Natural killer cell (primary cell): ENCODE results near the gene FBXL15. TPM values are rescaled to one million over a fixed set of nuclear protein-coding genes. Genes with fewer than 3 reads are reported as not detected.
A peak's percentile ranks its signal among the peaks of the same experiment; 100 is the strongest.

ENCODE experiments used
- ATAC-seq, 3 donors: fragments of 150-1000 bp in 2 of 3; fragments of 200-7000 bp in 1 of 3; cut with Tn5 transposase; 1 replicate in 1 of 3; 2 replicates in 2 of 3; pipeline ENCODE4 v1.10.0; 2021; ENCODE audit warnings: mild to moderate bottlenecking in 2 of 3, moderate library complexity in 2 of 3
- DNase-seq, 2 donors: peaks; one replicate each; pipeline versions ENCODE4 v3.0.0 to v3.0.0-alpha.2; 2013 to 2021; ENCODE audit warnings: mixed read lengths in 1 of 2
- H3K27ac ChIP-seq: one replicate; pipeline ENCODE4 v1.5.1; 2013; ENCODE audit warnings: mild to moderate bottlenecking, low read length
- H3K27me3 ChIP-seq: one replicate; pipeline ENCODE4 v1.6.1; 2013; ENCODE audit warnings: low read length; ENCODE audit not compliant: control insufficient read depth, insufficient read depth
- H3K36me3 ChIP-seq: one replicate; pipeline ENCODE4 v1.6.1; 2013; ENCODE audit warnings: low read length; ENCODE audit not compliant: control insufficient read depth, insufficient read depth
- H3K4me1 ChIP-seq: one replicate; pipeline ENCODE4 v1.6.1; 2013; ENCODE audit warnings: low read length; ENCODE audit not compliant: control insufficient read depth, insufficient read depth
- H3K4me3 ChIP-seq: one replicate; pipeline ENCODE4 v1.5.1; 2013; ENCODE audit warnings: low read length
- H3K9me3 ChIP-seq: one replicate; pipeline ENCODE4 v1.6.1; 2013; ENCODE audit warnings: low read length; ENCODE audit not compliant: control insufficient read depth, insufficient read depth
- H3K27ac Mint-ChIP-seq, 2 donors: one replicate each; pipeline ENCODE4 v1.8.0; 2022; ENCODE audit warnings: mild to moderate bottlenecking in 2 of 2, mixed read lengths in 2 of 2, moderate library complexity in 1 of 2
- H3K27me3 Mint-ChIP-seq, 2 donors: one replicate each; pipeline ENCODE4 v1.8.0; 2022; ENCODE audit warnings: low read depth in 2 of 2, mixed read lengths in 2 of 2
- H3K36me3 Mint-ChIP-seq: one replicate; pipeline ENCODE4 v1.8.0; 2022; ENCODE audit warnings: mixed read lengths
- H3K4me1 Mint-ChIP-seq, 2 donors: one replicate each; pipeline ENCODE4 v1.8.0; 2022; ENCODE audit warnings: mixed read lengths in 2 of 2
- H3K4me3 Mint-ChIP-seq: one replicate; pipeline ENCODE4 v1.8.0; 2022; ENCODE audit warnings: mild to moderate bottlenecking, moderate library complexity, mixed read lengths
- H3K9me3 Mint-ChIP-seq, 2 donors: one replicate each; pipeline ENCODE4 v1.8.0; 2022; ENCODE audit warnings: mixed read lengths in 2 of 2
- CTCF ChIP-seq: fragments of 200-600 bp; IDR thresholded peaks from one replicate; pipeline ENCODE4 v1.8.0; 2022; ENCODE audit warnings: antibody characterized with exemption
- WGBS: methylation state at CpG from one replicate; pipeline ENCODE4 v1.1.7; 2013; ENCODE audit warnings: missing lambda C conversion rate; ENCODE audit not compliant: insufficient coverage; 5-methylcytosine and 5-hydroxymethylcytosine counted together
- intact Hi-C: fragments of 100-400 bp; cut with micrococcal nuclease; formaldehyde crosslinking; loops from one replicate; pipeline ENCODE4 v1.14.2; 2022
- total RNA-seq, 4 donors: library from RNA; stranded (reverse); fragments of 120-200 nt in 1 of 4; gene quantifications; one replicate each; pipeline versions ENCODE4 v1.2.3 to v1.2.4, GENCODE V29; 2013 to 2022

FBXL15 gene
- total RNA-seq, 3 donors from 2014 or later (not counting 1 experiment from before 2014, with no cell fraction given) = 15.2 to 17.4 (median 15.5) TPM

GRCh38 chr10:102421507-102421756 lies 796 bp downstream of the FBXL15 start:
- Mint-ChIP-seq H3K27me3 (peaks cover 5 to 13% of the 10 kb centered on the region in 2 donors), H3K36me3 (no peaks in the 10 kb centered on the region), H3K4me3 (peak overlapping the region; percentile 98), H3K4me1 (peaks cover 15 to 40% of the 10 kb centered on the region in 2 donors), H3K27ac (peak overlapping the region; percentile 91 to 97), H3K9me3 (no peaks in the 10 kb centered on the region)
- Histone ChIP-seq H3K27me3 (peaks cover 20% of the 10 kb centered on the region), H3K27ac (peak overlapping the region; percentile 81), H3K36me3 (peaks cover 11% of the 10 kb centered on the region), H3K4me1 (peaks cover 39% of the 10 kb centered on the region), H3K9me3 (no peaks in the 10 kb centered on the region), H3K4me3 (peak overlapping the region; percentile 83)
- intact Hi-C loops = loop anchor here (1.0 kb wide), 2 partner anchors 11 to 27 kb away; partner anchors contain the start of gene CUEDC2
- no peak for ATAC-seq
- no peak for TF ChIP-seq CTCF
- 0% methylated on average over 14 of the region's 14 CpGs for WGBS
- no peak for DNase-seq

GRCh38 chr10:102421757-102422512 lies 1.3 kb downstream of the FBXL15 start:
- Histone ChIP-seq H3K9me3 (no peaks in the 10 kb centered on the region), H3K36me3 (peaks cover 11% of the 10 kb centered on the region), H3K27me3 (peaks cover 15% of the 10 kb centered on the region), H3K4me1 (peaks cover 39% of the 10 kb centered on the region), H3K27ac (peak overlapping the region; percentile 81), H3K4me3 (peak overlapping the region; percentile 83)
- Mint-ChIP-seq H3K4me3 (peak overlapping the region; percentile 98), H3K9me3 (no peaks in the 10 kb centered on the region), H3K36me3 (no peaks in the 10 kb centered on the region), H3K27me3 (peaks cover 5 to 12% of the 10 kb centered on the region in 2 donors), H3K4me1 (peaks cover 20 to 40% of the 10 kb centered on the region in 2 donors), H3K27ac (peak overlapping the region; percentile 91 to 97)
- no peak for TF ChIP-seq CTCF
- intact Hi-C loops = loop anchor here (1.0 kb wide), 2 partner anchors 10 to 28 kb away; partner anchors contain the start of gene CUEDC2
- peak in 1 of 2 donors; percentile 58 for DNase-seq
- 2% methylated on average over 62 of the region's 62 CpGs for WGBS
- ATAC-seq = peak; percentile 13 to 27 (median 22)

GRCh38 chr10:102422545-102423129 lies 2.0 kb downstream of the FBXL15 start:
- H3K27ac Mint-ChIP-seq = peak overlapping the region; percentile 91 to 97
- intact Hi-C loops = no loop called here
- 23% methylated on average over 28 of the region's 28 CpGs for WGBS
- TF ChIP-seq CTCF = peak; percentile 49
- H3K4me1 Mint-ChIP-seq = peaks cover 23 to 45% of the 10 kb centered on the region in 2 donors
- H3K4me3 ChIP-seq = peak overlapping the region; percentile 83
- ATAC-seq (peak; percentile 25 to 52 (median 45)), DNase-seq (peak; percentile 55 to 69)
- peaks cover 11% of the 10 kb centered on the region for H3K36me3 ChIP-seq
- peak overlapping the region; percentile 81 for H3K27ac ChIP-seq
- no peaks in the 10 kb centered on the region for H3K36me3 Mint-ChIP-seq
- peak overlapping the region; percentile 98 for H3K4me3 Mint-ChIP-seq
- no peaks in the 10 kb centered on the region for H3K9me3 ChIP-seq
- no peaks in the 10 kb centered on the region for H3K9me3 Mint-ChIP-seq
- H3K27me3 Mint-ChIP-seq = peaks cover 0 to 6% of the 10 kb centered on the region in 2 donors
- H3K27me3 ChIP-seq = peaks cover 9% of the 10 kb centered on the region
- H3K4me1 ChIP-seq = peaks cover 39% of the 10 kb centered on the region
